ENCODE results near the gene UQCRQ.

UQCRQ gene

DNA sequence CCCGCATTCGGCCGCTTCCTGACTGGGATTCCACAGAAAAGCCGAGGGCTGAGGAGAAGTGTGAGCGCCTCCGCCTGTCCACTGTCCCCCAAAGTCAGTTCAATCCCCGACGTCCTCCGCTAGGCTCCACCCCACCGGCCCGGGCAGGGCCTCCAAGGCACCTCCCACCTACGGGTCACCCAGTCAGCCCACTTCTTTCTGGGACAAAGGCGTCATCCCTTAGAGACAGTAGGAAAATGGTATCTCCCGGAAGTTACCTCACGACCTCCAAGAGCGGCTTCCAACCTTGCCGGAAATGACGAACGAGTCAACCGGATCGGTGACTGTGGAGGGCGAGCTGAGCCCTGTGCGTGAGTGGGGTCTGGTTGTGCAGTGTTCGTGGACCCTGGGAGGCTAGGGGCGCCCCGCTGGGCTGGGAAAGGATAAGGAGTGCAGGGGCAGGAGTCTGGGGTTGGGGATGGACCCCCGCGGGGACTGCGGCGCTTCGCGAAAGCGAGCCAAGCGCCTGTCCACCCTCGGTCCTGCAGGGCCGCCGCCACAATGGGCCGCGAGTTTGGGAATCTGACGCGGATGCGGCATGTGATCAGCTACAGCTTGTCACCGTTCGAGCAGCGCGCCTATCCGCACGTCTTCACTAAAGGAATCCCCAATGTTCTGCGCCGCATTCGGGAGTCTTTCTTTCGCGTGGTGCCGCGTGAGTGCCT, at the start of gene UQCRQ, which contains the start of gene GDF9:
UQCRQ (plus strand) TSS at position 301 of the 704 bp plus-strand sequence; CDS start at position 541, 240 bp downstream.
GDF9 (minus strand) TSS at position 128 of the 704 bp plus-strand sequence. CDS start 1,936 bp downstream, outside the sequence.
- peak within 1 kb of the TSS; percentile 90 for H3K27ac ChIP-seq (ENCODE audit: low read length)
- peaks cover 33% of the 10 kb centered on the region for H3K36me3 ChIP-seq (ENCODE audit: insufficient read depth, low read length)
- H3K79me2 ChIP-seq (ENCODE audit: insufficient read depth, low read length) = peaks cover 23% of the 10 kb centered on the region
- peak within 1 kb of the TSS; percentile 68 to 85 for H3K4me3 ChIP-seq (ENCODE audit: low read depth in 1 of 2, low read length in 2 of 2)
- peak within 1 kb of the TSS; percentile 77 for H3K4me2 ChIP-seq (ENCODE audit: insufficient read depth, low read length)
- H2AFZ ChIP-seq (ENCODE audit: low read depth, low read length) = peak within 1 kb of the TSS; percentile 95
- no peaks in the 10 kb centered on the region for H3K27me3 ChIP-seq (ENCODE audit: insufficient read depth, low read length, poor library complexity)
- DNase-seq (peak; percentile 94), ATAC-seq (ENCODE audit: insufficient read depth, low read depth) (peak; percentile 97)
- peaks cover 24% of the 10 kb centered on the region for H3K4me1 ChIP-seq (ENCODE audit: insufficient read depth, low read length)
- peaks cover 11% of the 10 kb centered on the region; the same call in 1 of the 2 replicates for H4K20me1 ChIP-seq (ENCODE audit: insufficient read depth, low read length)
- H3K9me3 ChIP-seq (ENCODE audit: insufficient read depth, low read length, severe bottlenecking) = no peaks in the 10 kb centered on the region
- TF ChIP-seq, protein P1, sequence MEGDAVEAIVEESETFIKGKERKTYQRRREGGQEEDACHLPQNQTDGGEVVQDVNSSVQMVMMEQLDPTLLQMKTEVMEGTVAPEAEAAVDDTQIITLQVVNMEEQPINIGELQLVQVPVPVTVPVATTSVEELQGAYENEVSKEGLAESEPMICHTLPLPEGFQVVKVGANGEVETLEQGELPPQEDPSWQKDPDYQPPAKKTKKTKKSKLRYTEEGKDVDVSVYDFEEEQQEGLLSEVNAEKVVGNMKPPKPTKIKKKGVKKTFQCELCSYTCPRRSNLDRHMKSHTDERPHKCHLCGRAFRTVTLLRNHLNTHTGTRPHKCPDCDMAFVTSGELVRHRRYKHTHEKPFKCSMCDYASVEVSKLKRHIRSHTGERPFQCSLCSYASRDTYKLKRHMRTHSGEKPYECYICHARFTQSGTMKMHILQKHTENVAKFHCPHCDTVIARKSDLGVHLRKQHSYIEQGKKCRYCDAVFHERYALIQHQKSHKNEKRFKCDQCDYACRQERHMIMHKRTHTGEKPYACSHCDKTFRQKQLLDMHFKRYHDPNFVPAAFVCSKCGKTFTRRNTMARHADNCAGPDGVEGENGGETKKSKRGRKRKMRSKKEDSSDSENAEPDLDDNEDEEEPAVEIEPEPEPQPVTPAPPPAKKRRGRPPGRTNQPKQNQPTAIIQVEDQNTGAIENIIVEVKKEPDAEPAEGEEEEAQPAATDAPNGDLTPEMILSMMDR (IDR thresholded peaks at IDR 0.05; ENCODE audit: borderline replicate concordance, extremely low read depth, low read length, poor library complexity, severe bottlenecking) = peak; percentile 39
- no peak for TF ChIP-seq EZH2 (IDR thresholded peaks at IDR 0.05; ENCODE audit: borderline replicate concordance, low read depth, low read length, severe bottlenecking)
- H3K9ac ChIP-seq (ENCODE audit: low read depth, low read length) = peak within 1 kb of the TSS; percentile 80

DNA sequence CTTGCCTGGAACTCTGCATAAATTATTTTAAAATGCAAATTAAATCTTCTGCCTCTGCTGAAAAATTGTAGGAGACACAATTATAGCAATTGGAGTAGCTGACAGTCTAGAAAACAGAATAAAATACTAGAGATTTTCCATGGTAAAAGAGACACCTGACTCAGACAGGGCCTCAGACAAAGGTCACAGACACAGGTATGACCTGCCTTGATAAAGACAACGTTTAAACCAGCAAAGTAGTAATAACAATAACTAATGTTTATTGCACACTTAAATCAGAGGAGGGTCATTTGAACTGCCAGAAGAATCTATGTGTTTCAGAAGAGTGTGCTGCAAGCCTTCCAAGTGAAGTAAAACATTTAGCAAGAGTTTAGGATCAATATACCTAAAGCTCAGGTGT, 49.4 kb upstream of the UQCRQ start:
- no peak overlapping the region for H3K4me2 ChIP-seq (ENCODE audit: insufficient read depth, low read length)
- no peaks in the 10 kb centered on the region for H3K79me2 ChIP-seq (ENCODE audit: insufficient read depth, low read length)
- TF ChIP-seq, protein P1 (IDR thresholded peaks at IDR 0.05; ENCODE audit: borderline replicate concordance, extremely low read depth, low read length, poor library complexity, severe bottlenecking) = no peak
- TF ChIP-seq EZH2 (IDR thresholded peaks at IDR 0.05; ENCODE audit: borderline replicate concordance, low read depth, low read length, severe bottlenecking) = no peak
- H3K27ac ChIP-seq (ENCODE audit: low read length) = no peak overlapping the region
- ATAC-seq (ENCODE audit: insufficient read depth, low read depth) (no peak), DNase-seq (no peak)
- H3K9me3 ChIP-seq (ENCODE audit: insufficient read depth, low read length, severe bottlenecking) = no peaks in the 10 kb centered on the region
- H2AFZ ChIP-seq (ENCODE audit: low read depth, low read length) = no peak overlapping the region
- no peak overlapping the region for H3K4me3 ChIP-seq (ENCODE audit: low read depth in 1 of 2, low read length in 2 of 2)
- no peaks in the 10 kb centered on the region for H4K20me1 ChIP-seq (ENCODE audit: insufficient read depth, low read length)
- no peaks in the 10 kb centered on the region for H3K36me3 ChIP-seq (ENCODE audit: insufficient read depth, low read length)
- H3K9ac ChIP-seq (ENCODE audit: low read depth, low read length) = no peak overlapping the region
- H3K4me1 ChIP-seq (ENCODE audit: insufficient read depth, low read length) = no peaks in the 10 kb centered on the region
- peaks cover 3% of the 10 kb centered on the region for H3K27me3 ChIP-seq (ENCODE audit: insufficient read depth, low read length, poor library complexity)

DNA sequence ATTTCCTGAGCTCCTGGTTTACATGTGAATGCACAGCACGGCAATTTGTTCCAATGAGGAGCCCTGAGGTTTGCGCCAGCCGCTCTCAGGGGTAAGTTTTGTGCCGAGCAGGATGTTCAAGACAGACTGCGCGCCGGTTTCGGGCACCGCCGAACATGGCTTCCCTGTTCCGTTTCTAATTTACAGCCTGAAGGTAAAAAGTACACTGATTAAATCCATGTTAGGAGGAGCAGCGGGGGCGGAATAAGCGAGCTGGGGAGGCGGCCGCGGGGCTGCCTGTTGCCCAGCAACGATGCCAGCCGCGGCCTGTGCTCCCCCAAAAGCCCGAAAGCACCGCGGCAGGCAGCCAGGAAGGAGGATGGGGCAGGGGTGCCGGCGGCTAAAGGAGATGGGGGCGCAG, 47.0 kb upstream of the UQCRQ start:
- Histone ChIP-seq H3K4me2 (ENCODE audit: insufficient read depth, low read length) (no peak overlapping the region), H3K27ac (ENCODE audit: low read length) (no peak overlapping the region), H3K9me3 (ENCODE audit: insufficient read depth, low read length, severe bottlenecking) (no peaks in the 10 kb centered on the region), H3K36me3 (ENCODE audit: insufficient read depth, low read length) (no peaks in the 10 kb centered on the region), H4K20me1 (ENCODE audit: insufficient read depth, low read length) (no peaks in the 10 kb centered on the region), H3K4me3 (ENCODE audit: low read depth in 1 of 2, low read length in 2 of 2) (no peak overlapping the region), H3K9ac (ENCODE audit: low read depth, low read length) (no peak overlapping the region), H3K79me2 (ENCODE audit: insufficient read depth, low read length) (no peaks in the 10 kb centered on the region), H2AFZ (ENCODE audit: low read depth, low read length) (no peak overlapping the region), H3K27me3 (ENCODE audit: insufficient read depth, low read length, poor library complexity) (no peaks in the 10 kb centered on the region), H3K4me1 (ENCODE audit: insufficient read depth, low read length) (no peaks in the 10 kb centered on the region)
- DNase-seq (no peak), ATAC-seq (ENCODE audit: insufficient read depth, low read depth) (no peak)
- no peak for TF ChIP-seq EZH2 (IDR thresholded peaks at IDR 0.05; ENCODE audit: borderline replicate concordance, low read depth, low read length, severe bottlenecking)
- TF ChIP-seq, protein P1 (IDR thresholded peaks at IDR 0.05; ENCODE audit: borderline replicate concordance, extremely low read depth, low read length, poor library complexity, severe bottlenecking) = no peak
